HUES48 (cell line): ENCODE data around the gene DCLK2.

Experiments
- H3K27ac ChIP-seq: one replicate; pipeline ENCODE4 v1.7.0; 2013; ENCODE audit warnings: low read depth, low read length, inconsistent platforms
- H3K27me3 ChIP-seq: 2 replicates; pipeline ENCODE4 v1.6.1; 2013; ENCODE audit warnings: mild to moderate bottlenecking, low read length; ENCODE audit not compliant: control insufficient read depth, insufficient read depth
- H3K36me3 ChIP-seq: 2 replicates; pipeline ENCODE4 v1.6.1; 2013; ENCODE audit warnings: low read length; ENCODE audit not compliant: control insufficient read depth, insufficient read depth
- H3K4me1 ChIP-seq: 2 replicates; pipeline ENCODE4 v1.6.1; 2013; ENCODE audit warnings: mild to moderate bottlenecking, low read length; ENCODE audit not compliant: control insufficient read depth, insufficient read depth
- H3K4me3 ChIP-seq: 2 replicates; pipeline ENCODE4 v1.5.1; 2013; ENCODE audit warnings: mild to moderate bottlenecking, low read depth, low read length
- H3K9ac ChIP-seq: 2 replicates; pipeline ENCODE4 v1.6.1; 2013; ENCODE audit warnings: mild to moderate bottlenecking, low read depth, low read length, moderate library complexity
- H3K9me3 ChIP-seq: 2 replicates; pipeline ENCODE4 v1.6.1; 2013; ENCODE audit warnings: low read length; ENCODE audit not compliant: control insufficient read depth, insufficient read depth

The DCLK2 gene

GRCh38 chr4:150047546-150047945, 30.7 kb upstream of the DCLK2 start:
- Histone ChIP-seq H3K4me3 (no peak overlapping the region), H3K36me3 (no peaks in the 10 kb centered on the region), H3K9ac (no peak overlapping the region), H3K27ac (no peak overlapping the region), H3K9me3 (no peaks in the 10 kb centered on the region), H3K4me1 (no peaks in the 10 kb centered on the region; the same call in 1 of the 2 replicates), H3K27me3 (no peaks in the 10 kb centered on the region)

- H3K4me1 ChIP-seq, result no peaks in the 10 kb centered on the region; the same call in 1 of the 2 replicates
- H3K27me3 ChIP-seq, result no peaks in the 10 kb centered on the region
- no peak overlapping the region for H3K4me3 ChIP-seq
- H3K9me3 ChIP-seq, result no peaks in the 10 kb centered on the region
- no peak overlapping the region for H3K27ac ChIP-seq
- H3K9ac ChIP-seq, result no peak overlapping the region
- no peaks in the 10 kb centered on the region for H3K36me3 ChIP-seq
These were observed 28.6 kb upstream of the DCLK2 start for GRCh38 chr4:150049682-150050081.

- Histone ChIP-seq H3K27me3 (no peaks in the 10 kb centered on the region), H3K36me3 (no peaks in the 10 kb centered on the region), H3K4me1 (no peaks in the 10 kb centered on the region; the same call in 1 of the 2 replicates), H3K9me3 (0 out of 2 replicates have a peak, but pooled peaks cover 3% of the 10 kb centered on the region), H3K9ac (no peak overlapping the region), H3K27ac (no peak overlapping the region), H3K4me3 (no peak overlapping the region)
These were observed 27.7 kb upstream of the DCLK2 start for GRCh38 chr4:150050566-150050965.

GRCh38 chr4:150051111-150051510, 27.1 kb upstream of the DCLK2 start:
- H3K4me3 ChIP-seq, result no peak overlapping the region
- H3K4me1 ChIP-seq, result no peaks in the 10 kb centered on the region; the same call in 1 of the 2 replicates

GRCh38 chr4:150055467-150055866, 22.8 kb upstream of the DCLK2 start:
- H3K4me1 ChIP-seq, result no peaks in the 10 kb centered on the region
- H3K4me3 ChIP-seq, result no peak overlapping the region
- H3K27me3 ChIP-seq, result no peaks in the 10 kb centered on the region
- H3K27ac ChIP-seq, result no peak overlapping the region
- H3K9me3 ChIP-seq, result 0 out of 2 replicates have a peak, but pooled peaks cover 5% of the 10 kb centered on the region
- H3K36me3 ChIP-seq, result no peaks in the 10 kb centered on the region
- no peak overlapping the region for H3K9ac ChIP-seq

More at GRCh38 chr4:150051111-150051510, 27.1 kb upstream of the DCLK2 start:
- 0 out of 2 replicates have a peak, but pooled peaks cover 5% of the 10 kb centered on the region for H3K9me3 ChIP-seq
- H3K9ac ChIP-seq, result no peak overlapping the region
- H3K27me3 ChIP-seq, result no peaks in the 10 kb centered on the region
- H3K27ac ChIP-seq, result no peak overlapping the region
- no peaks in the 10 kb centered on the region for H3K36me3 ChIP-seq

GRCh38 chr4:150056569-150056968, 21.7 kb upstream of the DCLK2 start:
- H3K9ac ChIP-seq, result no peak overlapping the region
- no peaks in the 10 kb centered on the region for H3K4me1 ChIP-seq
- no peak overlapping the region for H3K27ac ChIP-seq
- no peak overlapping the region for H3K4me3 ChIP-seq
- no peaks in the 10 kb centered on the region for H3K27me3 ChIP-seq
- H3K36me3 ChIP-seq, result no peaks in the 10 kb centered on the region
- H3K9me3 ChIP-seq, result 0 out of 2 replicates have a peak, but pooled peaks cover 5% of the 10 kb centered on the region

- no peaks in the 10 kb centered on the region for H3K9me3 ChIP-seq
- no peaks in the 10 kb centered on the region for H3K4me1 ChIP-seq
- H3K9ac ChIP-seq, result no peak overlapping the region
- H3K4me3 ChIP-seq, result no peak overlapping the region
- no peak overlapping the region for H3K27ac ChIP-seq
- H3K36me3 ChIP-seq, result no peaks in the 10 kb centered on the region
- no peaks in the 10 kb centered on the region for H3K27me3 ChIP-seq
These were observed 17.0 kb upstream of the DCLK2 start for GRCh38 chr4:150061086-150061776.

- Histone ChIP-seq H3K36me3 (no peaks in the 10 kb centered on the region), H3K27me3 (no peaks in the 10 kb centered on the region), H3K9me3 (no peaks in the 10 kb centered on the region), H3K4me3 (no peak overlapping the region), H3K27ac (no peak overlapping the region), H3K9ac (no peak overlapping the region), H3K4me1 (no peaks in the 10 kb centered on the region)
These were observed 15.1 kb upstream of the DCLK2 start for GRCh38 chr4:150063128-150063527.

- Histone ChIP-seq H3K4me1 (no peaks in the 10 kb centered on the region), H3K27ac (no peak overlapping the region), H3K9ac (no peak overlapping the region), H3K27me3 (no peaks in the 10 kb centered on the region), H3K36me3 (no peaks in the 10 kb centered on the region), H3K4me3 (no peak overlapping the region), H3K9me3 (no peaks in the 10 kb centered on the region)
These were observed 12.5 kb upstream of the DCLK2 start for GRCh38 chr4:150065740-150066139.

GRCh38 chr4:150067859-150068258, 10.4 kb upstream of the DCLK2 start:
- Histone ChIP-seq H3K36me3 (no peaks in the 10 kb centered on the region), H3K27me3 (no peaks in the 10 kb centered on the region), H3K9ac (no peak overlapping the region), H3K4me1 (no peaks in the 10 kb centered on the region), H3K4me3 (no peak overlapping the region), H3K27ac (no peak overlapping the region), H3K9me3 (no peaks in the 10 kb centered on the region)

GRCh38 chr4:150068300-150068960, 9.8 kb upstream of the DCLK2 start:
- Histone ChIP-seq H3K36me3 (no peaks in the 10 kb centered on the region), H3K27me3 (no peaks in the 10 kb centered on the region), H3K4me3 (no peak overlapping the region), H3K4me1 (no peaks in the 10 kb centered on the region), H3K9me3 (no peaks in the 10 kb centered on the region), H3K9ac (no peak overlapping the region), H3K27ac (no peak overlapping the region)
